CD4-positive, alpha-beta memory T cell (primary cell): ENCODE data around the gene GPD2. TPM values are rescaled to one million over a fixed set of nuclear protein-coding genes. Genes with fewer than 3 reads are reported as not detected.

Experiments used
- CTCF ChIA-PET: fragments of 350-600 bp; sonication (Branson Sonifier 250); formaldehyde crosslinking; loops from one replicate; lab custom pipeline; 2021; ENCODE audit warnings: inconsistent platforms; ENCODE audit not compliant: partially characterized antibody; lab: Charles Lee
- POLR2A ChIA-PET: fragments of 350-600 bp; sonication (Branson Sonifier 250); formaldehyde crosslinking; loops from one replicate; lab custom pipeline; 2021; ENCODE audit not compliant: partially characterized antibody; lab: Charles Lee
- DNase-seq, 5 donors: peaks; one replicate each; pipeline versions ENCODE4 v3.0.0 to v3.0.0-alpha.2; 2020 to 2022; ENCODE audit warnings: mixed read lengths in 1 of 5
- H3K27ac ChIP-seq: one replicate; pipeline ENCODE4 v1.7.0; 2013; ENCODE audit warnings: low read depth, low read length
- H3K27me3 ChIP-seq: 2 replicates; pipeline ENCODE4 v1.7.0; 2013; ENCODE audit warnings: mild to moderate bottlenecking, low read length, moderate library complexity; ENCODE audit not compliant: insufficient read depth
- H3K36me3 ChIP-seq: 2 replicates; pipeline ENCODE4 v1.7.0; 2013; ENCODE audit warnings: mild to moderate bottlenecking, low read length, moderate library complexity; ENCODE audit not compliant: insufficient read depth
- H3K4me1 ChIP-seq: 2 replicates; pipeline ENCODE4 v1.7.0; 2013; ENCODE audit warnings: mild to moderate bottlenecking, low read length, moderate library complexity; ENCODE audit not compliant: insufficient read depth
- H3K4me3 ChIP-seq, 2 donors: one replicate each; pipeline ENCODE4 v1.7.0; 2013; ENCODE audit warnings: low read length in 2 of 2, mild to moderate bottlenecking in 1 of 2
- H3K9me3 ChIP-seq, 2 donors: one replicate each; pipeline ENCODE4 v1.7.0; 2013; ENCODE audit warnings: low read length in 2 of 2, control low read depth in 1 of 2; ENCODE audit not compliant: control insufficient read depth in 1 of 2
- H3K27ac Mint-ChIP-seq, 7 donors: one replicate each; pipeline ENCODE4 v1.8.0; 2020 to 2021; ENCODE audit warnings: mixed read lengths in 7 of 7, mild to moderate bottlenecking in 6 of 7, inconsistent platforms in 3 of 7, moderate library complexity in 3 of 7
- H3K27me3 Mint-ChIP-seq, 2 donors: one replicate each; pipeline ENCODE4 v1.8.0; 2020 to 2021; ENCODE audit warnings: mixed read lengths in 2 of 2
- H3K36me3 Mint-ChIP-seq, 2 donors: one replicate each; pipeline ENCODE4 v1.8.0; 2020 to 2021; ENCODE audit warnings: mixed read lengths in 2 of 2, inconsistent platforms in 1 of 2, mild to moderate bottlenecking in 1 of 2
- H3K4me1 Mint-ChIP-seq, 4 donors: one replicate each; pipeline ENCODE4 v1.8.0; 2020 to 2021; ENCODE audit warnings: mixed read lengths in 4 of 4, mild to moderate bottlenecking in 1 of 4
- H3K4me3 Mint-ChIP-seq, 8 donors: one replicate each; pipeline ENCODE4 v1.8.0; 2020 to 2021; ENCODE audit warnings: mixed read lengths in 8 of 8, mild to moderate bottlenecking in 7 of 8, moderate library complexity in 6 of 8, inconsistent platforms in 3 of 8
- H3K9me3 Mint-ChIP-seq, 8 donors: one replicate each; pipeline ENCODE4 v1.8.0; 2020 to 2021; ENCODE audit warnings: mixed read lengths in 8 of 8, mild to moderate bottlenecking in 5 of 8, inconsistent platforms in 3 of 8, moderate library complexity in 1 of 8
- intact Hi-C: fragments of 100-400 bp; cut with micrococcal nuclease; formaldehyde crosslinking; loops from one replicate; pipeline ENCODE4 v1.15.1; 2023
- polyA plus RNA-seq, 2 donors: library from polyadenylated mRNA; unstranded; fragments of 300-500 nt; fragmentation: Illumina TruSeq; gene quantifications; one replicate each; pipeline ENCODE4 v1.2.3, GENCODE V29; 2021
- total RNA-seq, 2 experiments: library from RNA; stranded (reverse); gene quantifications; one replicate each; pipeline ENCODE4 v1.2.3, GENCODE V29; 2021

GPD2 gene
- 10 to 100 TPM; 12.2 to 13.1 TPM for total RNA-seq
- polyA plus RNA-seq, result 1 to 10 TPM; 3.5 to 7.8 TPM

GRCh38 chr2:156435718-156436496, at the start of gene GPD2:
GPD2 (plus strand) TSS chr2:156436379; CDS start chr2:156476106, 39,727 bp downstream.
- peak; percentile 58 to 68 (median 62) for DNase-seq
- H3K27me3 Mint-ChIP-seq, result no peaks in the 10 kb centered on the region

GRCh38 chr2:156394033-156394741, 42.0 kb upstream of the GPD2 start:
- Mint-ChIP-seq H3K4me3 (peak overlapping the region in 2 of 8 donors; percentile 33 to 41), H3K27ac (no peak overlapping the region), H3K4me1 (peaks cover 7 to 12% (median 9%) of the 10 kb centered on the region in 4 donors), H3K9me3 (no peaks in the 10 kb centered on the region), H3K27me3 (peaks cover 2 to 3% of the 10 kb centered on the region in 2 donors), H3K36me3 (no peaks in the 10 kb centered on the region)
- H3K27me3 ChIP-seq, result no peaks in the 10 kb centered on the region
- CTCF ChIA-PET, result no interaction called here
- no peaks in the 10 kb centered on the region for H3K36me3 ChIP-seq
- POLR2A ChIA-PET, result interaction anchor here (1.0 kb wide), 1 partner anchor 90 kb away, joined by 4 read pairs; no protein-coding TSS in a partner anchor
- no peaks in the 10 kb centered on the region for H3K9me3 ChIP-seq
- H3K4me3 ChIP-seq, result no peak overlapping the region
- intact Hi-C loops, result no loop called here
- no peaks in the 10 kb centered on the region for H3K4me1 ChIP-seq
- DNase-seq, result no peak
- no peak overlapping the region for H3K27ac ChIP-seq

More at GRCh38 chr2:156435718-156436496, at the start of gene GPD2:
- H3K4me1 ChIP-seq, result peaks cover 22% of the 10 kb centered on the region
- no peaks in the 10 kb centered on the region for H3K9me3 ChIP-seq
- H3K36me3 ChIP-seq, result no peaks in the 10 kb centered on the region
- H3K27ac Mint-ChIP-seq, result peak within 1 kb of the TSS; percentile 93 to 98 (median 97)
- intact Hi-C loops, result loop anchor here (1.0 kb wide), 2 partner anchors 36 to 101 kb away; no protein-coding TSS in a partner anchor
- H3K4me3 ChIP-seq, result peak within 1 kb of the TSS; percentile 20 to 66
- ChIA-PET CTCF (interaction anchor here (0.9 to 2.4 kb wide), 4 partner anchors 95 to 154 kb away, joined by 3 to 18 read pairs (median 5); no protein-coding TSS in a partner anchor), POLR2A (interaction anchor here (1.6 to 4.5 kb wide), 7 partner anchors 12 to 104 kb away, joined by 3 to 32 read pairs (median 21); no protein-coding TSS in a partner anchor)
- peak within 1 kb of the TSS; percentile 93 to 99 (median 98) for H3K4me3 Mint-ChIP-seq
- peaks cover 23 to 46% (median 31%) of the 10 kb centered on the region in 4 donors for H3K4me1 Mint-ChIP-seq
- peaks cover 4% of the 10 kb centered on the region in 2 donors for H3K36me3 Mint-ChIP-seq
- H3K27ac ChIP-seq, result peak within 1 kb of the TSS; percentile 65
- no peaks in the 10 kb centered on the region for H3K27me3 ChIP-seq
- H3K9me3 Mint-ChIP-seq, result no peaks in the 10 kb centered on the region

- ChIA-PET CTCF (interaction anchor here (1.9 kb wide), 1 partner anchor 11 kb away, joined by 3 read pairs; no protein-coding TSS in a partner anchor), POLR2A (interaction anchor here (0.7 kb wide), 1 partner anchor 1031 kb away, joined by 3 read pairs; no protein-coding TSS in a partner anchor)
- Mint-ChIP-seq H3K9me3 (peaks cover 0 to 8% (median 0%) of the 10 kb centered on the region in 8 donors), H3K4me3 (no peak overlapping the region), H3K27me3 (peaks cover 2 to 11% of the 10 kb centered on the region in 2 donors), H3K36me3 (peaks cover 0 to 10% of the 10 kb centered on the region in 2 donors), H3K4me1 (peaks cover 15 to 31% (median 21%) of the 10 kb centered on the region in 4 donors), H3K27ac (no peak overlapping the region)
- Histone ChIP-seq H3K36me3 (no peaks in the 10 kb centered on the region), H3K27me3 (no peaks in the 10 kb centered on the region), H3K27ac (no peak overlapping the region), H3K9me3 (no peaks in the 10 kb centered on the region), H3K4me1 (peaks cover 8% of the 10 kb centered on the region), H3K4me3 (no peak overlapping the region)
- intact Hi-C loops, result no loop called here
- DNase-seq, result no peak
Measured at GRCh38 chr2:156396126-156396525, 40.1 kb upstream of the GPD2 start.

DNA sequence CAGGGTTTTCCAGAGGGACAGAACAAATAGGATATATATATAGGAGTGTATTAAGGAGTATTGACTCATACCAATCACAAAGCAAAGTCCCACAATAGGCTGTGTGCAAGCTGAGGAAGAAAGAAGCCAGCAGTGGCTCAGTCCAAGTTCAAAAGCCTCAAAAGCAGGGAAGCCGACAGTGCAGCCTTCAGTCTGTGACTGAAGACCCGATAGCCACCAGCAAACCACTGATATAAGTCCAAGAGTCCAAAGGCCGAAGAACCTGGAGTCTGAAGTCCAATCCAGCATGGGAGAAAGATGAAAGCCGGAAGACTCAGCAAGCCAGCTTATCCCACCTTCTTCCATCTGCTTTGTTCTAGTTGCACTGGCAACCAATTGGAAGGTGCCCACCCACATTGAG, 39.0 kb upstream of the GPD2 start:
- no peaks in the 10 kb centered on the region for H3K9me3 ChIP-seq
- Mint-ChIP-seq H3K36me3 (peaks cover 0 to 10% of the 10 kb centered on the region in 2 donors), H3K9me3 (peaks cover 0 to 8% (median 0%) of the 10 kb centered on the region in 8 donors), H3K27me3 (peaks cover 1 to 11% of the 10 kb centered on the region in 2 donors), H3K4me1 (peaks cover 15 to 36% (median 21%) of the 10 kb centered on the region in 4 donors), H3K4me3 (peak overlapping the region in 1 of 8 donors; percentile 49), H3K27ac (peak overlapping the region in 2 of 7 donors; percentile 31 to 38)
- no peak for DNase-seq
- POLR2A ChIA-PET, result no interaction called here
- intact Hi-C loops, result no loop called here
- H3K4me1 ChIP-seq, result peaks cover 8% of the 10 kb centered on the region
- H3K27me3 ChIP-seq, result no peaks in the 10 kb centered on the region
- no peak overlapping the region for H3K4me3 ChIP-seq
- H3K36me3 ChIP-seq, result no peaks in the 10 kb centered on the region
- no peak overlapping the region for H3K27ac ChIP-seq
- CTCF ChIA-PET, result no interaction called here

- Mint-ChIP-seq H3K9me3 (peaks cover 0 to 8% (median 0%) of the 10 kb centered on the region in 8 donors), H3K4me1 (peaks cover 15 to 36% (median 21%) of the 10 kb centered on the region in 4 donors), H3K36me3 (peaks cover 0 to 10% of the 10 kb centered on the region in 2 donors), H3K27ac (peak overlapping the region in 1 of 7 donors; percentile 100), H3K4me3 (peak overlapping the region in 5 of 8 donors; percentile 4 to 46 (median 35)), H3K27me3 (peaks cover 1 to 11% of the 10 kb centered on the region in 2 donors)
- no peaks in the 10 kb centered on the region for H3K36me3 ChIP-seq
- no peak for DNase-seq
- no peaks in the 10 kb centered on the region for H3K27me3 ChIP-seq
- intact Hi-C loops, result no loop called here
- H3K4me3 ChIP-seq, result no peak overlapping the region
- ChIA-PET CTCF (interaction anchor here (4.3 kb wide), 1 partner anchor 64 kb away, joined by 41 read pairs; the partner anchor contains the start of gene NR4A2), POLR2A (interaction anchor here (1.3 kb wide), 1 partner anchor 52 kb away, joined by 3 read pairs; no protein-coding TSS in a partner anchor)
- H3K4me1 ChIP-seq, result peaks cover 8% of the 10 kb centered on the region
- no peak overlapping the region for H3K27ac ChIP-seq
- H3K9me3 ChIP-seq, result no peaks in the 10 kb centered on the region
Measured at GRCh38 chr2:156398176-156398575, 38.0 kb upstream of the GPD2 start.

GRCh38 chr2:156399224-156399949, 36.8 kb upstream of the GPD2 start:
- Histone ChIP-seq H3K36me3 (no peaks in the 10 kb centered on the region), H3K27ac (peak overlapping the region; percentile 87), H3K27me3 (no peaks in the 10 kb centered on the region), H3K9me3 (no peaks in the 10 kb centered on the region), H3K4me1 (peaks cover 8% of the 10 kb centered on the region), H3K4me3 (peak overlapping the region; percentile 89 to 90)
- Mint-ChIP-seq H3K27ac (peak overlapping the region; percentile 90 to 100 (median 97)), H3K4me1 (peaks cover 13 to 36% (median 21%) of the 10 kb centered on the region in 4 donors), H3K4me3 (peak overlapping the region; percentile 89 to 99 (median 92)), H3K36me3 (peaks cover 0 to 10% of the 10 kb centered on the region in 2 donors), H3K27me3 (peaks cover 0 to 8% of the 10 kb centered on the region in 2 donors), H3K9me3 (peaks cover 0 to 8% (median 0%) of the 10 kb centered on the region in 8 donors)
- intact Hi-C loops, result no loop called here
- POLR2A ChIA-PET, result interaction anchor here (1.1 to 3.6 kb wide), 6 partner anchors 37 to 79 kb away, joined by 3 to 87 read pairs (median 18); partner anchors contain the start of genes GPD2 and NR4A2
- CTCF ChIA-PET, result interaction anchor here (1.0 to 4.3 kb wide), 6 partner anchors 9 to 65 kb away, joined by 3 to 41 read pairs (median 3); partner anchors contain the start of gene NR4A2
- no peak for DNase-seq
